H1 (cell line): ENCODE measurements around the gene DDIAS.

ENCODE experiments used
- ASH2L ChIP-seq: fragments of 200-600, 300-600 bp; sonication (generic); IDR thresholded peaks from one replicate; pipeline ENCODE4 v1.7.1; 2017; ENCODE audit warnings: low read length
- CEBPB ChIP-seq: IDR thresholded peaks from 2 replicates; pipeline ENCODE4 v1.6.1; 2012; ENCODE audit warnings: low read depth, low read length
- CHD1 ChIP-seq: IDR thresholded peaks from 2 replicates; pipeline ENCODE4 v1.6.1; 2012; ENCODE audit warnings: low read depth, low read length, improper control_type of control experiment
- CREB1 ChIP-seq: IDR thresholded peaks from 2 replicates; pipeline ENCODE4 v1.6.1; 2012; ENCODE audit warnings: inconsistent platforms
- CTCF ChIP-seq, 3 experiments: IDR thresholded peaks; 1 replicate in 2 of 3; 2 replicates in 1 of 3; pipeline versions ENCODE4 v1.5.1 to v1.6.1; 2011; ENCODE audit warnings: low read length in 3 of 3, mild to moderate bottlenecking in 3 of 3, inconsistent platforms in 2 of 3, low read depth in 1 of 3, moderate library complexity in 1 of 3; ENCODE audit not compliant: insufficient read depth in 1 of 3; ENCODE audit errors: control extremely low read depth in 1 of 3
- E2F6 ChIP-seq: IDR thresholded peaks from 2 replicates; pipeline ENCODE4 v1.6.1; 2012; ENCODE audit warnings: inconsistent platforms
- EZH2 ChIP-seq: fragments of 200-600 bp; sonication (generic); IDR thresholded peaks from 2 replicates; pipeline ENCODE4 v1.7.1; 2012; ENCODE audit warnings: low read depth, mild to moderate bottlenecking, moderate library complexity, low read length, inconsistent platforms; ENCODE audit not compliant: severe bottlenecking
- JUND ChIP-seq: IDR thresholded peaks from 2 replicates; pipeline ENCODE4 v1.6.1; 2011; ENCODE audit warnings: mild to moderate bottlenecking, improper control_type of control experiment, low read length
- MAX ChIP-seq: IDR thresholded peaks from 2 replicates; pipeline ENCODE4 v1.6.1; 2012; ENCODE audit warnings: inconsistent platforms
- POLR2A ChIP-seq, 2 experiments: IDR thresholded peaks; 1 replicate in 1 of 2; 2 replicates in 1 of 2; pipeline ENCODE4 v1.6.1; 2011; ENCODE audit warnings: low read depth in 2 of 2, low read length in 2 of 2, mild to moderate bottlenecking in 2 of 2; ENCODE audit errors: control extremely low read depth in 1 of 2
- POLR2AphosphoS5 ChIP-seq: IDR thresholded peaks from 2 replicates; pipeline ENCODE4 v1.6.1; 2011; ENCODE audit warnings: low read depth, low read length
- YY1 ChIP-seq: IDR thresholded peaks from 2 replicates; pipeline ENCODE4 v1.6.1; 2011; ENCODE audit warnings: low read depth, mild to moderate bottlenecking, low read length
- ZNF274 ChIP-seq: IDR thresholded peaks from 2 replicates; pipeline ENCODE4 v1.7.0; 2012; ENCODE audit warnings: low read length, borderline replicate concordance; ENCODE audit errors: extremely low read depth

GRCh38 chr11:82969811-82970210, 68.3 kb downstream of the DDIAS start:
- TF ChIP-seq POLR2AphosphoS5 = no peak
- TF ChIP-seq CTCF (IDR thresholded peaks at IDR 0.05; ENCODE audit: control extremely low read depth in 1 of 3, insufficient read depth in 1 of 3, low read depth in 1 of 3, low read length in 3 of 3) = no peak
- TF ChIP-seq MAX = no peak
- TF ChIP-seq CEBPB = no peak
- TF ChIP-seq POLR2A (IDR thresholded peaks at IDR 0.05; ENCODE audit: control extremely low read depth in 1 of 2, low read depth in 2 of 2, low read length in 2 of 2) = no peak
- no peak for TF ChIP-seq CREB1
- TF ChIP-seq ASH2L = no peak
- TF ChIP-seq YY1 = no peak
- TF ChIP-seq ZNF274 = no peak
- no peak for TF ChIP-seq CHD1
- TF ChIP-seq EZH2 = no peak
- TF ChIP-seq E2F6 = no peak
- no peak for TF ChIP-seq JUND
